Small intestine (tissue), 7 donors: ENCODE measurements around the gene VAPB. TPM values are rescaled to one million over a fixed set of nuclear protein-coding genes. Genes with fewer than 3 reads are reported as not detected.

Source experiments
- DNase-seq, 2 donors: peaks; one replicate each; pipeline versions ENCODE4 v3.0.0 to v3.0.0-alpha.2; 2013
- FAIRE-seq: peaks from 2 replicates; lab custom pipeline; 2012; peaks lifted over from hg19 to GRCh38; lab: Jason Lieb, UNC
- H3K27ac ChIP-seq, 3 donors: one replicate each; pipeline ENCODE4 v1.5.1; 2013; ENCODE audit warnings: low read length in 2 of 3, mild to moderate bottlenecking in 2 of 3, control low read depth in 1 of 3, inconsistent platforms in 1 of 3, low read depth in 1 of 3, moderate library complexity in 1 of 3
- H3K27me3 ChIP-seq, 3 donors: one replicate each; pipeline ENCODE4 v1.6.1; 2013; ENCODE audit warnings: low read length in 3 of 3, inconsistent platforms in 1 of 3; ENCODE audit not compliant: control insufficient read depth in 3 of 3, insufficient read depth in 3 of 3
- H3K36me3 ChIP-seq, 3 donors: one replicate each; pipeline ENCODE4 v1.6.1; 2013; ENCODE audit warnings: low read length in 3 of 3, inconsistent platforms in 1 of 3, low read depth in 1 of 3, mild to moderate bottlenecking in 1 of 3, moderate library complexity in 1 of 3; ENCODE audit not compliant: control insufficient read depth in 3 of 3, insufficient read depth in 2 of 3
- H3K4me1 ChIP-seq, 3 donors: one replicate each; pipeline ENCODE4 v1.6.1; 2013; ENCODE audit warnings: low read length in 2 of 3, inconsistent platforms in 1 of 3, low read depth in 1 of 3, mild to moderate bottlenecking in 1 of 3, moderate library complexity in 1 of 3; ENCODE audit not compliant: control insufficient read depth in 3 of 3, insufficient read depth in 2 of 3
- H3K4me3 ChIP-seq, 3 donors: one replicate each; pipeline ENCODE4 v1.5.1; 2013; ENCODE audit warnings: low read length in 3 of 3, control low read depth in 1 of 3, inconsistent platforms in 1 of 3, low read depth in 1 of 3, mild to moderate bottlenecking in 1 of 3, moderate library complexity in 1 of 3
- H3K9me3 ChIP-seq, 2 donors: one replicate each; pipeline ENCODE4 v1.6.1; 2013; ENCODE audit warnings: low read depth in 1 of 2, low read length in 1 of 2; ENCODE audit not compliant: control insufficient read depth in 2 of 2, insufficient read depth in 1 of 2
- WGBS, 3 donors: extraction: QIAGEN DNeasy Blood & Tissue Kit; methylation state at CpG; one replicate each; pipeline ENCODE4 v1.1.7; 2013; 5-methylcytosine and 5-hydroxymethylcytosine counted together
- polyA plus RNA-seq, 4 donors: library from polyadenylated mRNA; stranded (reverse) in 3 of 4; unstranded in 1 of 4; fragments of 200-250 nt in 3 of 4; fragments of 120-200 nt in 1 of 4; gene quantifications; one replicate each; pipeline versions ENCODE4 v1.2.1 to v1.2.3, GENCODE V29; 2013
- donor health status: healthy with polysubstance abuse.
- donor health status: control.
- donor health status: control.
- donor health status: Bipolar disorder and iron deficiency.
- donor health status: healthy.

Gene VAPB
- polyA plus RNA-seq, 4 donors, result 36.5 to 39.2 (median 37.8) TPM

- Histone ChIP-seq H3K4me1 (no peaks in the 10 kb centered on the region), H3K9me3 (no peaks in the 10 kb centered on the region), H3K4me3 (no peak overlapping the region), H3K27me3 (no peaks in the 10 kb centered on the region), H3K27ac (no peak overlapping the region), H3K36me3 (no peaks in the 10 kb centered on the region)
- FAIRE-seq (no peak), DNase-seq (no peak)
- WGBS, 3 donors, result 83 to 88% (median 84%) methylated on average over 19 of the region's 19 CpGs
These were observed 14.8 kb upstream of the VAPB start for GRCh38 chr20:58374027-58374850.

GRCh38 chr20:58374906-58375758, 13.9 kb upstream of the VAPB start:
- Histone ChIP-seq H3K27me3 (no peaks in the 10 kb centered on the region), H3K36me3 (no peaks in the 10 kb centered on the region), H3K9me3 (no peaks in the 10 kb centered on the region), H3K4me3 (no peak overlapping the region), H3K27ac (no peak overlapping the region), H3K4me1 (no peaks in the 10 kb centered on the region)
- FAIRE-seq (no peak), DNase-seq (no peak)
- WGBS, 3 donors, result 55 to 78% (median 67%) methylated on average over 8 of the region's 8 CpGs

GRCh38 chr20:58375759-58376352, 13.2 kb upstream of the VAPB start:
- no peaks in the 10 kb centered on the region for H3K4me1 ChIP-seq
- DNase-seq (no peak), FAIRE-seq (no peak)
- H3K4me3 ChIP-seq, result no peak overlapping the region
- H3K27ac ChIP-seq, result no peak overlapping the region
- 73 to 83% (median 79%) methylated on average over 10 of the region's 10 CpGs for WGBS, 3 donors
- no peaks in the 10 kb centered on the region for H3K27me3 ChIP-seq
- H3K9me3 ChIP-seq, result no peaks in the 10 kb centered on the region
- H3K36me3 ChIP-seq, result no peaks in the 10 kb centered on the region

- FAIRE-seq, result no peak
- no peaks in the 10 kb centered on the region for H3K36me3 ChIP-seq
- no peak for DNase-seq
- no peaks in the 10 kb centered on the region for H3K27me3 ChIP-seq
- no peaks in the 10 kb centered on the region for H3K4me1 ChIP-seq
- H3K27ac ChIP-seq, result no peak overlapping the region
- WGBS, 3 donors, result 55 to 76% (median 65%) methylated on average over 1 of the region's 1 CpG
- H3K4me3 ChIP-seq, result no peak overlapping the region
- H3K9me3 ChIP-seq, result peaks cover 0 to 3% of the 10 kb centered on the region in 2 donors
These were observed 12.0 kb upstream of the VAPB start for GRCh38 chr20:58377017-58377416.

- Histone ChIP-seq H3K36me3 (no peaks in the 10 kb centered on the region), H3K27ac (no peak overlapping the region), H3K4me1 (no peaks in the 10 kb centered on the region), H3K9me3 (peaks cover 0 to 6% of the 10 kb centered on the region in 2 donors), H3K4me3 (no peak overlapping the region), H3K27me3 (no peaks in the 10 kb centered on the region)
- FAIRE-seq (no peak), DNase-seq (no peak)
- WGBS, 3 donors, result 67 to 70% (median 69%) methylated on average over 7 of the region's 7 CpGs
These were observed 11.1 kb upstream of the VAPB start for GRCh38 chr20:58377766-58378401.

- 63 to 74% (median 67%) methylated on average over 3 of the region's 3 CpGs for WGBS, 3 donors
- FAIRE-seq, result no peak
- no peak for DNase-seq
- Histone ChIP-seq H3K27me3 (no peaks in the 10 kb centered on the region), H3K4me3 (no peak overlapping the region), H3K36me3 (no peaks in the 10 kb centered on the region), H3K9me3 (peaks cover 0 to 6% of the 10 kb centered on the region in 2 donors), H3K4me1 (no peaks in the 10 kb centered on the region), H3K27ac (no peak overlapping the region)
These were observed 10.3 kb upstream of the VAPB start for GRCh38 chr20:58378704-58379103.

- no peak overlapping the region for H3K27ac ChIP-seq
- H3K4me3 ChIP-seq, result no peak overlapping the region
- FAIRE-seq, result no peak
- no peaks in the 10 kb centered on the region for H3K36me3 ChIP-seq
- no peaks in the 10 kb centered on the region for H3K4me1 ChIP-seq
- H3K27me3 ChIP-seq, result no peaks in the 10 kb centered on the region
- H3K9me3 ChIP-seq, result peaks cover 0 to 6% of the 10 kb centered on the region in 2 donors
- no peak for DNase-seq
- WGBS, 3 donors, result 88 to 94% (median 89%) methylated on average over 7 of the region's 7 CpGs
These were observed 7.4 kb upstream of the VAPB start for GRCh38 chr20:58381627-58382026.

- 80 to 88% (median 85%) methylated on average over 4 of the region's 4 CpGs for WGBS, 3 donors
- DNase-seq, result no peak
- Histone ChIP-seq H3K27me3 (no peaks in the 10 kb centered on the region), H3K36me3 (no peaks in the 10 kb centered on the region), H3K27ac (no peak overlapping the region), H3K4me3 (no peak overlapping the region), H3K4me1 (no peaks in the 10 kb centered on the region), H3K9me3 (peaks cover 0 to 6% of the 10 kb centered on the region in 2 donors)
- FAIRE-seq, result no peak
These were observed 6.9 kb upstream of the VAPB start for GRCh38 chr20:58382096-58382495.
